AG09319 (cell line): ENCODE results near the gene CAPN5.

Experiments used
- DNase-seq: peaks from one replicate; pipeline ENCODE4 v3.0.0-alpha.2; 2010; ENCODE audit warnings: low read depth; ENCODE audit errors: extremely low read depth
- CTCF ChIP-seq: IDR thresholded peaks from 2 replicates; pipeline ENCODE4 v1.5.1; 2011; ENCODE audit warnings: low read depth, mild to moderate bottlenecking, inconsistent platforms, low read length, moderate library complexity

CAPN5 gene

GRCh38 chr11:77159937-77160495 lies 93.2 kb downstream of the CAPN5 start:
- TF ChIP-seq CTCF, result no peak
- no peak for DNase-seq

GRCh38 chr11:77163271-77163670 lies 96.5 kb downstream of the CAPN5 start:
- TF ChIP-seq CTCF, result no peak
- no peak for DNase-seq

- TF ChIP-seq CTCF, result no peak
- no peak for DNase-seq
Measured at GRCh38 chr11:77165066-77165465, 98.3 kb downstream of the CAPN5 start.

- no peak for TF ChIP-seq CTCF
Measured at GRCh38 chr11:77166021-77166420, 99.2 kb downstream of the CAPN5 start.

DNA sequence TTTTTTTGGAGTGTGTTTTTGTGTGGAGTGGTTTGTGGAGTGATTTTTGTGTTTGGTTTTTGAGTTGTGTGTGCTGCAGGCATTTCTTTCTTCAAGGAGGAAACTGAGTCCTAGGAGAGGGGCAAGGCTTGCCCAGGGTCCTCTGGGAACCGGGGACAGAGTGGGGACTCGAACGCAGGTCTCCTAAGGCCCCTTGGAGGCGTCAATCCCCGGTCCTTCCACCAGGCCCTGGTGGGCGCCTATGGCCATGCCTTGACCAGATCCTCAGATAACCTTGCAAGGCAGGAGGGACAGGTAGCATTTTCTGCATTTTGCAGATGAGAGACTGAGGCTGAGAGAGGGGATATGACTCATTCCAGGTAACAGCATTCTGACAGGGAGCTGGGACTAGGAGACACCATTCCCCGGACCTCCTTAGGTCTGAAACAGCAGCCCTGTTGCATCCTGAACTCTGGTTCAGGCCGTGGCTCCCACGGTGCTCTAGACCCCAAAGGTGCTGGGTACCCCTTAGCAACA lies 100.4 kb downstream of the CAPN5 start:
- no peak for DNase-seq
- TF ChIP-seq CTCF, result no peak

More at GRCh38 chr11:77166021-77166420, 99.2 kb downstream of the CAPN5 start:
- DNase-seq, result no peak

DNA sequence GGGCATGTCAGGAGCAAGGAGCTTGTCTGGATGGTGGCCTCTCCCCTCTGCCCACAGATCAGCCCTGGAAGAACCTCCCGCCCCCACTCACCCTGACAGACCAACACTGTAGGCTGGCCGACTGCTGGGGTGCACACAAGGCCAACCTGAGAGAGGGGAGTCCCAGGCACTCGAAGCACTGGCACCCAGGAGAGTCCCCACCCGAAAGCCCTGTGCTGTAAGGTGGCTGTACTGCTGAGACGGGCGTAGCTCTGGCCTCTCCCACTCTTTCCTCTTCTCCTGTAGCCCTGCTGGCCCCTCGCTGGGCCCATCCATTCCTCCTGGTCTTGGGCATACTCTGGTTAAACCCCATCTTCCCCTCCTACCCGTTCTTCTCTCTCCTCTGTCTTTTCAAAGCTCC lies 101.0 kb downstream of the CAPN5 start:
- DNase-seq, result no peak
- TF ChIP-seq CTCF, result no peak

- TF ChIP-seq CTCF, result no peak
- no peak for DNase-seq
Measured at GRCh38 chr11:77170107-77170506, 103.3 kb downstream of the CAPN5 start.
